Karpas-422 (cell line): Measurements from ENCODE around the gene CHST9. TPM values are rescaled to one million over a fixed set of nuclear protein-coding genes. Genes with fewer than 3 reads are reported as not detected.
"Not testable (repeated sequence)": the region's sequence is repeated elsewhere in the genome, so short reads cannot be mapped to it uniquely, and the experiment has no call there.

ENCODE experiments used
- DNase-seq: peaks from one replicate; pipeline ENCODE4 v3.0.0-alpha.2; 2015
- H2AFZ ChIP-seq: fragments of 200-600 bp; sonication (generic); 2 replicates; pipeline ENCODE4 v1.6.1; 2014; ENCODE audit warnings: antibody characterized with exemption, low read length, mixed read lengths
- H3K27ac ChIP-seq: fragments of 200-600 bp; sonication (generic); 2 replicates; pipeline ENCODE4 v1.5.1; 2014; ENCODE audit warnings: mild to moderate bottlenecking, low read length, moderate library complexity
- H3K27me3 ChIP-seq: fragments of 200-600 bp; sonication (generic); 2 replicates; pipeline ENCODE4 v1.6.1; 2014; ENCODE audit warnings: low read length, mixed read lengths
- H3K36me3 ChIP-seq: fragments of 200-600 bp; sonication (generic); 2 replicates; pipeline ENCODE4 v1.6.1; 2014; ENCODE audit warnings: low read length, mixed read lengths; ENCODE audit not compliant: insufficient read depth
- H3K4me1 ChIP-seq: fragments of 200-600 bp; sonication (generic); 2 replicates; pipeline ENCODE4 v1.6.1; 2014; ENCODE audit warnings: mild to moderate bottlenecking, low read length, mixed read lengths
- H3K4me2 ChIP-seq: fragments of 200-600 bp; sonication (generic); 2 replicates; pipeline ENCODE4 v1.6.1; 2014; ENCODE audit warnings: low read length, low read depth, mild to moderate bottlenecking; ENCODE audit not compliant: poor library complexity, severe bottlenecking
- H3K4me3 ChIP-seq: fragments of 200-600 bp; sonication (generic); 2 replicates; pipeline ENCODE4 v1.5.1; 2014; ENCODE audit warnings: mild to moderate bottlenecking, antibody characterized with exemption, low read length, mixed read lengths
- H3K79me2 ChIP-seq: fragments of 200-600 bp; sonication (generic); 2 replicates; pipeline ENCODE4 v1.6.1; 2014; ENCODE audit warnings: mild to moderate bottlenecking, low read length, mixed read lengths
- H3K9ac ChIP-seq: fragments of 200-600 bp; sonication (generic); 2 replicates; pipeline ENCODE4 v1.6.0; 2014; ENCODE audit warnings: low read length
- H3K9me2 ChIP-seq: fragments of 200-600 bp; sonication (generic), shearing (Covaris generic); replicated peaks from 2 replicates; pipeline ENCODE4 v1.6.0; 2014; ENCODE audit warnings: mild to moderate bottlenecking, low read length, moderate library complexity; ENCODE audit not compliant: insufficient read depth
- H3K9me3 ChIP-seq: fragments of 300-700, 200-600 bp; sonication (generic); 2 replicates; pipeline ENCODE4 v1.6.1; 2014; ENCODE audit warnings: low read length, mixed read lengths
- H4K20me1 ChIP-seq: fragments of 200-600 bp; sonication (generic); 2 replicates; pipeline ENCODE4 v1.6.1; 2014; ENCODE audit warnings: mild to moderate bottlenecking, antibody characterized with exemption, low read length, low read depth; ENCODE audit not compliant: insufficient read depth
- total RNA-seq: library from RNA; depleted of rRNA; stranded (reverse); fragments of >200 nt; shearing (Covaris generic); gene quantifications from 2 replicates; pipeline ENCODE4 v1.2.3, GENCODE V29; 2014; ENCODE audit warnings: low replicate concordance

The CHST9 gene
- total RNA-seq, 1 experiment from 2014 or later = not detected

DNA sequence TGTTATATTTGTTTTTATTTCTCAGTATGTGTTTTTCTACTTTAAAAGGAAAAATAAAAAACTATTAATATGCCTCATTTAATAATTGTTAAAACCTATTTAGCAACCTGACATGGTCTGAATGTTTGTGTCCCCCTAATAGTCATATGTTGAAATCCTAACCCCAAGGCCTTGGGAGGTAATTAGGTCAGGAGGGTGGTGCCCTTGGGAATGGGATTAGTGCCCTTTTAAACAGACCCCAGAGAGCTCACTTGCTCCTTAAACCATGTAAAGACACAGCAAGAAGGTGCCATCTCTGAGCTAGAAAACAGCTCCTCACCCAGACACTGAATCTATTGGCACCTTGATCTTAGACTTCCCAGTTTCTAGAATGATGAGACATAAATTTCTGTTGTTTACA lies 71.8 kb downstream of the CHST9 start:
- no peak overlapping the region for H2AFZ ChIP-seq
- DNase-seq = no peak
- H3K4me1 ChIP-seq = no peaks in the 10 kb centered on the region
- H3K36me3 ChIP-seq = no peaks in the 10 kb centered on the region
- no peak overlapping the region for H3K9ac ChIP-seq
- no peaks in the 10 kb centered on the region for H3K79me2 ChIP-seq
- no peak overlapping the region for H3K4me2 ChIP-seq
- H4K20me1 ChIP-seq = no peaks in the 10 kb centered on the region
- no peaks in the 10 kb centered on the region for H3K9me2 ChIP-seq
- H3K27ac ChIP-seq = no peak overlapping the region
- H3K27me3 ChIP-seq = no peaks in the 10 kb centered on the region
- peaks cover 3% of the 10 kb centered on the region for H3K9me3 ChIP-seq
- no peak overlapping the region for H3K4me3 ChIP-seq

DNA sequence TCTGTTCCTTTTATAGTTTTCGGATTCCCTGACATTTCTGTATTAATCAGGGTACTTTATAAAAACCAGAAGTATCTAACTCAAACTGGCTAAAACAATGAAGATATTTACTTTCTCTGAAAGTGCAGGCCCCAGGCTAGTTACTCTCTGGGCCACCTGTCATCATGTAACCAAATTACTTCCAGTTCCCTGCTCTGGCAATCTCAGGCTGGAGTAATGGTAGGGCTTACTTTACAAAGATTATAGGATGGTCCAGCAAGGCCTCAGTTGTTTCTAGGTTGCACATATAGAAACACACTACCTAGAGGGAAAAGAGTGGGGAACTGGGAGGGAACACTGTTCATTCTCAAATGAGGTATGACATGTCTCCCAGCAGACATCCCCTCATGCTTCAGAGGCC lies 74.8 kb downstream of the CHST9 start:
- Histone ChIP-seq H4K20me1 (no peaks in the 10 kb centered on the region), H2AFZ (no peak overlapping the region), H3K9ac (no peak overlapping the region), H3K4me1 (no peaks in the 10 kb centered on the region), H3K79me2 (no peaks in the 10 kb centered on the region), H3K36me3 (no peaks in the 10 kb centered on the region), H3K9me3 (no peaks in the 10 kb centered on the region; the same call in 1 of the 2 replicates), H3K4me3 (no peak overlapping the region), H3K27ac (no peak overlapping the region), H3K27me3 (no peaks in the 10 kb centered on the region), H3K4me2 (no peak overlapping the region), H3K9me2 (no peaks in the 10 kb centered on the region)
- no peak for DNase-seq

DNA sequence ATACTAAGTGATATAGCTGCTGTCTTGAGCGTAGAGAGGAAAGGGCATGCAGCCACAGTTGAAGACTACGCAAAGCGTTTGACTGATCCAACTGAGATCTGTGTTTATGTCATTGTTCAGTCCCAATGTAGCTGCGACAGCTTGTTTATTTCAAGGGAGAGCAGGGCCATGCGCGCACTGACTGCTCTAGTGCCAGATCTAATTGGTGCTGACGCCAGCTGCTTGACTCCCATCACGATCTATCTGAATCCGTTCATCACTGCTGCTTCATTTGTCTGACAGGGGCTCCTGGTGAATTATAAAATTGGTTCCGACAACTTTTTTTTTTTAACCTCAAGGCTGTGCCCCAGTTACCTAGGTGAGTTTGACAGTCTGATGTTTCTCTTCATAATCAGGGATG lies 75.7 kb downstream of the CHST9 start:
- H3K4me3 ChIP-seq = no peak overlapping the region
- no peak overlapping the region for H3K4me2 ChIP-seq
- no peaks in the 10 kb centered on the region; the same call in 1 of the 2 replicates for H3K9me3 ChIP-seq
- H3K79me2 ChIP-seq = no peaks in the 10 kb centered on the region
- no peak overlapping the region for H3K27ac ChIP-seq
- no peaks in the 10 kb centered on the region for H3K27me3 ChIP-seq
- H3K36me3 ChIP-seq = no peaks in the 10 kb centered on the region
- DNase-seq = no peak
- H2AFZ ChIP-seq = no peak overlapping the region
- H3K9ac ChIP-seq = no peak overlapping the region
- no peaks in the 10 kb centered on the region for H4K20me1 ChIP-seq
- no peaks in the 10 kb centered on the region for H3K4me1 ChIP-seq
- no peaks in the 10 kb centered on the region for H3K9me2 ChIP-seq

GRCh38 chr18:27108842-27109241 lies 76.3 kb downstream of the CHST9 start:
- H3K4me1 ChIP-seq = no peaks in the 10 kb centered on the region
- H3K36me3 ChIP-seq = no peaks in the 10 kb centered on the region
- no peak for DNase-seq

GRCh38 chr18:27104743-27105142 lies 80.4 kb downstream of the CHST9 start:
- Histone ChIP-seq H3K27ac (no peak overlapping the region), H3K9me3 (peaks cover 3% of the 10 kb centered on the region; the same call in 1 of the 2 replicates), H3K36me3 (no peaks in the 10 kb centered on the region), H3K27me3 (no peaks in the 10 kb centered on the region), H2AFZ (no peak overlapping the region), H4K20me1 (no peaks in the 10 kb centered on the region), H3K4me1 (no peaks in the 10 kb centered on the region), H3K4me2 (no peak overlapping the region), H3K9me2 (no peaks in the 10 kb centered on the region), H3K79me2 (no peaks in the 10 kb centered on the region), H3K4me3 (no peak overlapping the region), H3K9ac (no peak overlapping the region)
- DNase-seq = no peak

More at GRCh38 chr18:27108842-27109241, 76.3 kb downstream of the CHST9 start:
- Histone ChIP-seq H3K27ac (no peak overlapping the region), H3K4me3 (no peak overlapping the region), H3K27me3 (no peaks in the 10 kb centered on the region), H3K9ac (no peak overlapping the region), H3K9me3 (no peaks in the 10 kb centered on the region; the same call in 1 of the 2 replicates), H3K79me2 (no peaks in the 10 kb centered on the region), H3K4me2 (no peak overlapping the region), H4K20me1 (no peaks in the 10 kb centered on the region), H3K9me2 (no peaks in the 10 kb centered on the region), H2AFZ (no peak overlapping the region)

DNA sequence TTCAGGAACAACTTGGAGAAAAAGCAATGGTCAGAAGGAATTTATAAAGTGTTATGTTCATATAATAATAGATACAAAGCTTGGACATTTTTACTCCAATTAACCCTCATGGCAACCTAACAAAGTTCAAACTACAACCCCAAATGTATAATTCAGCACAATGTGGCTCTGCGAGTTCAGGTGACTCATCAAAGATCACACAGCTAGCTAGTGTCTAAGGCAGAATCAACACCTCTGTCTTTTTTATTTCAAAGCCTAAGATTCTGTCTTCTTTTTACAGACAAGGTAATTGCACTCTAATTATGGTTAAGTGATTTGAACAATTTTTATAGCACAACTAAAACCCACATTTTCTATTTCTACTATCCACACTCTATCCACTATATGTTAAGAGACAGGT lies 90.5 kb downstream of the CHST9 start:
- Histone ChIP-seq H3K4me3 (no peak overlapping the region), H3K27ac (no peak overlapping the region), H3K4me1 (no peaks in the 10 kb centered on the region), H3K27me3 (no peaks in the 10 kb centered on the region), H4K20me1 (no peaks in the 10 kb centered on the region), H3K79me2 (no peaks in the 10 kb centered on the region), H3K4me2 (no peak overlapping the region), H3K9ac (no peak overlapping the region), H2AFZ (no peak overlapping the region), H3K9me3 (peaks cover 17% of the 10 kb centered on the region; the same call in 1 of the 2 replicates), H3K36me3 (no peaks in the 10 kb centered on the region), H3K9me2 (no peaks in the 10 kb centered on the region)
- no peak for DNase-seq

DNA sequence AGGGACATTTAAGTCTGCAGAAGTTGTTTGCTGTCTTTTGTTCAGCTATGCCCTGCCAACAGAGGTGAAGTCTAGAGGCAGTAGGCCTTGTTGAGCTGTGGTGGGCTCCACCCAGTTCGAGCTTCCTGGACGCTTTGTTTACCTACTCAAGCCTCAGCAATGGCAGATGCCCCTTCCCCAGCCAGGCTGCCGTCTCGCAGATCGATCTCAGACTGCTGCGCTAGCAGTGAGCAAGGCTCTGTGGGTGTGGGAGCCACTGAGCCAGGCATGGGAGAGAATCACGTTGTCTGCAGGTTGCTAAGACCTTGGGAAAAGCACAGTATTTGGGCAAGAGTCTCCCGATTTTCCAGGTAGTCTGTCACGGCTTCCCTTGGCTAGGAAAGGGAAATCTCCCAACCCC lies 91.8 kb downstream of the CHST9 start:
- not testable (repeated sequence) for H3K36me3 ChIP-seq, H3K79me2 ChIP-seq, H3K9me2 ChIP-seq, H4K20me1 ChIP-seq, DNase-seq, H2AFZ ChIP-seq, H3K27me3 ChIP-seq, H3K4me1 ChIP-seq, H3K27ac ChIP-seq, H3K9ac ChIP-seq, H3K4me2 ChIP-seq, H3K4me3 ChIP-seq
- peaks cover 17% of the 10 kb centered on the region; the same call in 1 of the 2 replicates for H3K9me3 ChIP-seq

DNA sequence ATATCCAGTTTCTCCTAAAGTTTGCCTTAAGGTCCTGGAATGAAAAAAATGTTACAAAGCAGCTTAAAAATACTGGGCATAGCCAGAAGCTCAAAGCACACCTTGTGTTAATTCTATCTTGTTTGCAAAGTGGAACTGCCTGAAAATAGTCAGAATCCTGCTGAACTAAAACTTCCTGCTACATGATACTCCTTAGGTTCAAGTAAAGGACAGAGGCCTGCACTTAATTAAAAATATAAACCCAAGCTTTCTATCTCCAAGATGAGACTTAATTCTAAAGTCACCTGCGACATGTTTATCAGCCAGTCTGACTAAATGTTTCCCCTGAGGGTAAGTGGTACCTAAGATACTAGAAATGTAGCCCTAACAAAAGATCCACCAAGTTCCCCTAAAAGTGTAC lies 103.4 kb downstream of the CHST9 start:
- no peak overlapping the region for H3K9ac ChIP-seq
- no peak for DNase-seq
- no peaks in the 10 kb centered on the region for H4K20me1 ChIP-seq
- no peaks in the 10 kb centered on the region for H3K9me3 ChIP-seq
- no peaks in the 10 kb centered on the region for H3K9me2 ChIP-seq
- no peaks in the 10 kb centered on the region for H3K27me3 ChIP-seq
- no peak overlapping the region for H3K4me3 ChIP-seq
- H3K36me3 ChIP-seq = no peaks in the 10 kb centered on the region
- no peak overlapping the region for H3K27ac ChIP-seq
- no peaks in the 10 kb centered on the region for H3K4me1 ChIP-seq
- H2AFZ ChIP-seq = no peak overlapping the region
- H3K4me2 ChIP-seq = no peak overlapping the region
- no peaks in the 10 kb centered on the region for H3K79me2 ChIP-seq

DNA sequence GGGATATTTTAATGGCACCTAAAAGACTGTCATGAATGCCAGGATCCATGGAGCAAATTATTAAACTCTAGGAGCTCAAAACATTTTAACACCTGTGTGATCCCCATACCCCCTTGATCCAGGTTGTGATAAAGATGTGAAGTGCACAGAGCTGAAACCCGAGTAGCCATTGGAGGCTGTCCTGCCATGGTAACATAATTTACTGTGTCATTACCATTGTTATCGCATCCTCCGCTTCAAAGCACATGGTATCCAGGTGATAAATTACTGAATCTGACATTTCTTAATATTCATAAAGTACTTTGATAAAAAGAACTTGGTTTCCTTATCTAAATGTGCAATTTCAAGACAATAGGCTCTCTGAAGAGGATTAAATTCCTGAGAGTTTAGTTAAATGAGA lies 109.3 kb downstream of the CHST9 start:
- no peak overlapping the region for H3K9ac ChIP-seq
- no peaks in the 10 kb centered on the region for H3K79me2 ChIP-seq
- H3K4me2 ChIP-seq = no peak overlapping the region
- no peaks in the 10 kb centered on the region for H3K9me2 ChIP-seq
- H4K20me1 ChIP-seq = no peaks in the 10 kb centered on the region
- no peak for DNase-seq
- no peaks in the 10 kb centered on the region for H3K4me1 ChIP-seq
- H3K27me3 ChIP-seq = no peaks in the 10 kb centered on the region
- no peak overlapping the region for H2AFZ ChIP-seq
- H3K27ac ChIP-seq = no peak overlapping the region
- no peaks in the 10 kb centered on the region for H3K36me3 ChIP-seq
- no peak overlapping the region for H3K4me3 ChIP-seq
- no peaks in the 10 kb centered on the region for H3K9me3 ChIP-seq
